PC-9 (cell line): ENCODE data around the gene FAM161B.

Source experiments
- CTCF ChIP-seq: fragments of 200-600 bp; sonication (generic); conservative IDR thresholded peaks from 2 replicates; pipeline ENCODE4 v1.6.1; 2017; ENCODE audit warnings: mixed run types, antibody characterized with exemption, mild to moderate bottlenecking, moderate library complexity
- EZH2 ChIP-seq: fragments of 200-600 bp; sonication (generic); IDR thresholded peaks from 2 replicates; pipeline ENCODE4 v1.8.0; 2017; ENCODE audit warnings: antibody characterized with exemption, low read depth

GRCh38 chr14:73949752-73950734 lies at the start of gene FAM161B, which contains the start of gene COQ6:
- TF ChIP-seq CTCF: no peak
- TF ChIP-seq EZH2: no peak
